HuH-7 (cell line): ENCODE data around the gene HDAC11.
"Not testable (repeated sequence)": the region's sequence is repeated elsewhere in the genome, so short reads cannot be mapped to it uniquely, and the experiment has no call there.

ENCODE experiments used
- DNase-seq: peaks from one replicate; pipeline ENCODE4 v3.0.0; 2011; ENCODE audit warnings: low spot score

Gene HDAC11

DNA sequence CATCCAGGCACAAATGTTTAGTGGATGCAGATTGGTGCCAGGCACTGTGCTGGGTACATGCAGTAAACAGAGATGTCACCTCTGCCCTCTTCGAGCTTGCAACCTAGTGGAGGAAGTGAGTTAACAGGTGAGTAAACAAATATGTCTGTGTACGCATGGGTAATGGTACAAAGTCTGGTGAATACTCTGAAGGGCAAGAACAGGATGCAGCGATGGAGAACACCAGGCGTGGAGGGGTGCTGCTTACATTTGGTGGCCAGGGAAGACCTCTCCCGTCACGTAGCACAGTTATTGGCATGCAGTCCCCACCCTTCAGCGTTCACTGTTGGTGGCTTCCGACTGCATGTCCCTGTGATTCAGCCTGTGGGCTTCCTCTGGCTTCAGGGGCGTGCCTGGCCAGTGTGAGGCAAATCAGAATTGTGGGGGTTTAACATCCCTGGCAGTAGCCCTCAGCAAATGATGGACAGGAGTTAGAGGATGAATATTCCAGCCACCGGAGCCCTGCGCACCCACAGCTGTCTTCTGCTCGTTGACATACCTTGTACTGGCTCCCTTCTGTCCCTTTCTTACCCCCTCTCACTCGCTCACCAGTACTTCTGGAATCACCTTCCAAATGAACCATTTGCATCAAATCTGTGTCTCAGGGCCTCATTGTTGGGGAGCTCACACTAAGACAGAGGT is 9.1 kb upstream of the HDAC11 start:
- DNase-seq = peak; percentile 74

DNA sequence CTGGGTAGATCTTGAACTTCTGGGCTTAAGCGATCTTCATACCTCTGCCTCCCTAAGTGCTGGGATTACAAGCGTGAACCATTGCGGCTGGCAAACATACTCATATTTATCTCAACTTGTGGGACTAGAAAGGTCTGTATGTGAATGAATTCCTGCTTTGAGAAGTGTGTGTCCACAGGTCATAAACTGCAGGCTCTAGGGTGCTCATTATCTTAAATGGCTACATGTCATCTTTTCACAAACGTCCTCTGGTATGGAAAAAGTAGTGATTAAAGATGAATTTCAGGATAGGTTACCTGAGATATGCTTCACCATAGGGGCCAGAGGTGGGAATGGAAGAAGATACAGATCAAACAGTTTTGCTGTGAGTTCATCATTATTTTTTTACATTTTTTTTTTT is 7.8 kb upstream of the HDAC11 start:
- no peak for DNase-seq

DNA sequence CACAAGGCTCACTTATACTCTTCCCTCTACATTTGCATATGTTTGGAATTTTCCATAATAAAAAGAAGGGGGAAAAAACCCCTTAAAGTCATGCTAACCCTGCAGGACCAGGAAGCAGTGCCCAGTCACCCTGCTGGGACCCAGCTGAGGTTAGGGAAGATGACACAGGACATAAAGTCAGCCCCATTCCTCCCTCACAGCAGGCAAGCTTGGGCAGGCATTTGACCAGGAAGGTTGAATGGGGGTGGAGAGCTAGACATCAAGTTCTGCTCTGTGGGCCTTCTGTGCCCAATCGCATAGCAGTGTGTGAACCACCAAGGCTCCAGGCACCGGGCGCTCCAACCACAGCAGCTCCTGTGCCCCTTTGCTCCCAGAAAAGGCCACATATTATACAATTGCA is 7.1 kb upstream of the HDAC11 start:
- no peak for DNase-seq

DNA sequence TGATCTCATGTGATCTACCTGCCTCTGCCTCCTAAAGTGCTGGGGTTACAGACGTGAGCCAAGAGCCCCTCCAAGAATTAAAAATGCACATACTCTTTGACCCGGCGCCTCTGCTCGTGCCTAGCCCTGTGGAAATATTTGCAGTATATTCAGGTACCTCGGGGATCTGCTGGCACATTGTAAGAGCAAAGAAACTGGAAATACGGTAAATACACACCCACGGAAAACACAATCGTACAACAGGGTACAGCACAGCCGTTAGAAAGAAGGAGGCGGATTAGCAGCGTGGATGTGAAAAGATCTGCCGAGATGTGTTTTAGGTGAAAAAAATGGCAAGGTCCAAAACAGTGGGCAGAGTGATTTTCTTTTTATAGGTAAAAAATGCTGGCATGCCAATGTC is 6.1 kb upstream of the HDAC11 start:
- DNase-seq = no peak

DNA sequence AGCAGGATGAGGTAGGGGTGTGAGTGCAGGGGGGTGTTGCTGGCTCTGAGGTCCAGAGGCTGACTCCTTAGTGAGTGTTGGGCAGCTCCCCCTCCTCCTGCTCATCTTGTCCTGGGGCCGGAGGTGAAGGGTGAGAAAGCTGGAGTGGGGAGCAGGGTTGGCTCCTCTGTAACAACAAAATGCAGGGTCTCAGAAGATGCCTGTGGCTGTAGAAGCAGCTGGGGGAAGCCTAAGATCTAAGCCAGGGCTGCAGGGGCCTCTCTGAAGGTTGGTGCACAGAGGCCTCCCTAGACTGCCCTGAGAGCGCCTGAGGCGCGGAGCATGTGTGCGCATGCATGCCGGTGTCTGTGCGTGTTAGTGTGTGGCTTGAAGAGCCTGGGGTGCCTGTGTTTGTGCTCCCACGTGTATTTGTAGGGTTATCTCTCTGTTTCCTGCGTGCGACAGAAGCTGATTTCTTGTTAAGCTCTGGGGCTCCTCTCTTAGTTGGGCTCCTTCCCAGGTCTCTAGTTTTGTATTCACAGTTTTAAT is 5.3 kb upstream of the HDAC11 start:
- DNase-seq = no peak

DNA sequence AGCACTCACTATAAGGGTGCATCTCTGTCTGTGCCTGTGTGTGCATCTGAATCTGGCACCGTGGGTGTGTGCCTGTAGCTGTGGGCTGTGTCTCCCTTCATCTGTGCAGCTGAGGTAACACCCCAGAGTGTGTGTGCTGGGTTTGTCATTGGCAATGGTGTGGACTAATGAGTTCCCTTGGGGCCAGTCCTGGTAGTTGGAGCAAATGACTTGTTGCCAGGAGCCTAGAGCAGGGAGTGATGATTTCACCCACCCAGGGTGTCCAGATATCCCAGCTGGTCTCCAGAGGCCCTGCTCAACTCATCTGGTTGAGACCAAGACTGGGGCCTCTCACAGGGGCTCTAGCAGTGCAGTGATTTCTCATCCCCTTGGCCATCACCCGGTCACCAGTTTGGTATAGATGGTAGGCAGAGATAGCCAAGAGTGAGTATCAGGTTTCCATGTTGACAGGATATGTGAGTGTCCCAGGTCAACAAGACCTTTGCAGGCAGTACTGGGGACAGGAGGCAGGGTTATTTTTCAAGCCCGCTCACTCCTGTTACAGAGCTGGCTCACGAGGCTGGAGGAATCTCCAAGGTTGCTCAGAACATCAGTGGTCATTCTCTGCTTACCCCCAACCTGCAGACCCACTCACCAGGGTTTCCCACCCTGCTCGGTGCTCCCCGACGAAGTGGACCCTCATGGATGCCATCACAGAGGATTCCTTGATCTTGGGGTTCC is 4.1 kb upstream of the HDAC11 start:
- peak; percentile 82 for DNase-seq

DNA sequence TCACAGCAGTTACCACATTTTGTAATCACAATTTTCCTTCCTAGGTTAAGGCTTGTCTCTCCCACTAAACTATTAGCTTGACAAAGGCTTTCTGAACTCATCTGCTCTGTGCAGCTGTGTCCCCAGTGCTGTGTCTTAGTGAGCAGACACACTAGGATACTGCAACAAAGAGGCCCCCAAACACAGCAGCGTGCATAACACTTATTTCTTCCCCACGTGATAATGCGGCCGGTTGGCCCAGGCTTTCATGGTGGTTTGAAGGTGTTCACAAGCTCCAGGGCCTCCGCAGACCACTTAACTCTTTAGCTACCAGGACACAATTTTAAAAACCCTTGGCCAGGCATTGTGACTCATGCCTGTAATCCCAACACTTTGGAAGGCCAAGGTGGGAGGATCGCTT is 2.2 kb upstream of the HDAC11 start:
- DNase-seq = no peak

DNA sequence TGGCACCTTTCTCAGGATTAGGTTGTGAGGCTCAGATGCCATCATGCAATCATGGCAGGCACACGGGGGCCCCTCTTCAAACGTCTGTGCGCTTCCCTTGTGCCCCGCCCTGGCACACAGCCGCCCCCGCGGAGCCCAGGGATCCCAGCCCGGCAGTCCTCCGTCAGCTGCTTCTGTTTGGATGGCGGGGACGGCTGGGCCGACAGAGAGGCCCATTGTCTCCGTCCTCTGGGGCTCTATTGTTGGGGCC is 849 bp upstream of the HDAC11 start:
- peak; percentile 72 for DNase-seq

DNA sequence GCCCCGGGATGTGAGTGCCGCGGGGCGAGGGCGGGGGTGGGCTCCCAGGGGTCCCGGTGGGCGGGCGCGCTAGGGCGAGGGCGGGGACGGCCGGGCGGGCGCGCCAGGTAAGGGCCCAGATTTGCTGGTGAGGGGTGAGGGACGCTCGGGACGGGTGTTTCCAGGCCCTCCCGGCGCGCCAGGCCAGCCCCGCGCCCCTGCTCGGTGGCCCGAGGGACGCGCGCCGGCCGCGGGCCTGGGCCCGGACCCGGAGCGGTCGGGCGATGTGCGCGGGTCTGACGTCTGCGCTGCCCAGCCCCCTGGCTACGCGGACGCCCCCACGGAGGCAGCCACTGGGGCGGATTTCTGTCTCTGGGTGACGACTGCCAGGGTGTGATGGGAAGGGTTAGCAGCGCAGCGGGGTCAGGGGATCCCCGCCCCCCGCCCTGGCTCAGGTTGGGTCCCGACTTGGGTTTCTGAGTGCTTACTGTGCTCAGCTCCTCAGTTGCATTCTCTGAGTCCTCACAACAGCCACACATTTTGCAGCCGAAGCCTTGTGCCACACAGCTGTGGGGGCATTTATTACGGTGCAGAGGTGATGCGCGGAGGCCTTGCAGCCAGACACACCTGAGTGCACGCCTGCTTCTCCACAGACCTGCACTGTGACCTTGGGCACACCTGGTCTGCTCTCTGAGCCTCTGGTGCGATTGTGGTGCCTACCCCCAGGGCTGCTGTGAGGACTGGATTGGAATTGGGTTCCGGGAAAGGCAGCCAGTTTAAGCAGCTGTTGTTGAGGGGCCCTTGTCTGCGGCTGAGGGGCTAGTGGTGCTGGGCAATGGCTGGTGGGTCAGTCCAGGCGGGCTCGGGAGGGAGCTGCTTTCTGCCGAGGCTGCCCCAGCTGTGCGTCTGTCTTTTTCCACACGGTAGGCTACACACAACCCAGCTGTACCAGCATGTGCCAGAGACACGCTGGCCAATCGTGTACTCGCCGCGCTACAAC is 523 bp downstream of the HDAC11 start:
- no peak for DNase-seq

DNA sequence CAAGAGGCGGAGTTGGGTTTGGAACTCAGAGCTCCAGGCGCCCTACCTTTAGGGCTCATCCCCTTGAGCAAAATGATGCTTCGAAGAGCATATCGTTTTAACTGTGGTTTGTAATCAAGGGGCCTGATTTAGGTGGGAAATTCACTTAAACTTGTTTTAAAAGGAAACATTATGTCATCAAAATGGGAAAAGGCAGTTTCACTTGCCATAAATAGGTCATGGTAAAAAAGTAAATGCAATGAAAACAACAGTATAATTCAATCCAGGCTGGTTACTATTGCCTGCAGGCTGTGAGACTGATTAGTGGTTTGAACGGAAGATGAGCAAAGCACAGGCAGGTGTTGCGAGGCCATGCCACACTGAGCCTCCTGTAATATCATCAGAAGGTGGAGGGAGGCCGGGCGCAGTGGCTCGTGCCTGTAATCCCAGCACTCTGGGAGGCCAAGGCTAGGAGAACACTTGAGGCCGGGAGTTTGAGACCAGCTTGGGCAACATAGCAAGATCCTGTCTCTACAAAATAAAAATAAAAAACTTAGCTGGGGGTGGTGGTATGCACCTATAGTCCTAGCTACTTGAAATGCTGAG is 2.1 kb downstream of the HDAC11 start:
- no peak for DNase-seq

DNA sequence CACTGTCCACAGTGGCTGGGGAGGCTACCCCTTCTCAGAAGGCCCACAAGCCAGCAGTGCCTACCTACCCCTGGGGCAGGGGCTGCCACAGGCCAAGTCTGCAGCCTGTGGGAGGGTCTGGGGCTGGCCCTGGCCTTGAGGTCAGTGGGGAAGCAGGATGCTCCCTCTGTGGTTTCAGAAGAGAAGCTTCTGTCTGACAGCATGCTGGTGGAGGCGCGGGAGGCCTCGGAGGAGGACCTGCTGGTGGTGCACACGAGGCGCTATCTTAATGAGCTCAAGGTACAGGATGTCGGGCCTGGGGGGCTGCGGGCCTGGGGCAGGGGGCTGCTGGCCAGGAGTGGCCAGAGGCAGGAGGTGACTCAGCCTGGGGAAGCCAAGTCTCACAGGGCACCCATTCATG is 3.2 kb downstream of the HDAC11 start:
- DNase-seq = no peak

DNA sequence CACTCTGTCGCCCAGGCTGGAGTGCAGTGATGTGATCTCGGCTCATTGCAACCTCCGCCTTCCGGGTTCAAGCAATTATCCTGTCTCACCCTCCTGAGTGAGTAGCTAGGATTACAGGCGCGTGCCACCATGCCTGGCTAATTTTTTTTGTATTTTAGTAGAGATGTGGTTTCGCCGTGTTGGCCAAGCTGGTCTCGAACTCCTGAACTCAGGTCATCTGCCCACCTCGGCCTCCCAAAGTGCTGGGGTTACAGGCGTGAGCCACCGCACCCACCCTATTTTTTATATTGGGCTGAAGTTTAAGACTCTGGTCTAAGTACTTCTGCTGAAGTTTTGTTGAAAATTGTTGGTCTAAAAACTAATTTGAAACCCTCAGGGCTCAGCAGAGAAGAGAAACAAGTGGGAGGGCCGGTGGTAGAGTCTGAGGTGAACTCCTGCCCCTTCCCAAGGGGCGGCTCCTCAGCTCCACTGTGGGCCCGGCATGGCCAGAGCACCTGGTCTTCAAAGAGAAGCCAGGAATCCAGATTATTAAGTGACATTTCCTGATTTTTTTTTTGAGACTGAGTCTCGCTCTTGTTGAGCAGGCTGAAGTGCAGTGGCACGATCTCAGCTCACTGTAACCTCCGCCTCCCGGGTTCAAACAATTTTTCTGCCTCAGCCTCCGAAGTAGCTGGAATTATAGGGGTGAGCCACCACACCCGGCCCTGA is 4.0 kb downstream of the HDAC11 start:
- no peak for DNase-seq

DNA sequence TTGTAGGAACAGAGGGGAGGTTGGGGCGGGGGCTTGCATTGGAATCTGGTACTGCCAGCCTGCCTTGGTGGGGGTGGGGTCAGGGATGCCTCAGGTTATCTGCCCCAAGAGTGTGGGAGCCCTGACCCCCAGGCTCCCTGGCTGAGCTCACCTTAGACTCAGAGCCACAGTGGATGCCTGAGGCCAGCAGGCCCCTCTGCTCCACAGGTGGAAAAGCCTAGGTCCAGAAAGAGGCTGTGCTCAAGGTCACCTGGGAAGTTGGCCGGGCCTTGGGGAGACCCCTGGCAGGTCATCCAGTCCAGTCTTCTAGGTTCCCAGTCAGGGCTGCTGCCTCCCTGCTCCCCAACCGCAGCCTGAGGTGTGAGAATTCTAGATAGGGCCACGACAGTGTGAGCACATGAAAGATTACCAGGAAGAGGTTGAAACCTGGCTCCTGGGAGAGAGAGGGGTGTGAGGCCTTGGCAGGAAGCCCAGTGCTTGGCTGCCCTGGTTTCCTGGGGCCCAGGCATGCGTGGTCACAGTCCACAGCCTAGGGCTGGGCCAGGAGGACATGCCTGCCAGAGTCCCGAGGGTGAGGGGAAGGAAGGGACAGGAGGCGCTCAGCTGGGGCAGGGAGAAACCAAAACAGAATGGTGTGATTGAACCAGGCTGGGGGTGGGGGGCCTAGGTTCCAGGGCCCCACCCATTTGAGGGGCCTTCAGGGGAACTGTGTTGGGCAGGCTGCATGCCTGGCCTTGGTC is 4.9 kb downstream of the HDAC11 start:
- DNase-seq = peak; percentile 92

DNA sequence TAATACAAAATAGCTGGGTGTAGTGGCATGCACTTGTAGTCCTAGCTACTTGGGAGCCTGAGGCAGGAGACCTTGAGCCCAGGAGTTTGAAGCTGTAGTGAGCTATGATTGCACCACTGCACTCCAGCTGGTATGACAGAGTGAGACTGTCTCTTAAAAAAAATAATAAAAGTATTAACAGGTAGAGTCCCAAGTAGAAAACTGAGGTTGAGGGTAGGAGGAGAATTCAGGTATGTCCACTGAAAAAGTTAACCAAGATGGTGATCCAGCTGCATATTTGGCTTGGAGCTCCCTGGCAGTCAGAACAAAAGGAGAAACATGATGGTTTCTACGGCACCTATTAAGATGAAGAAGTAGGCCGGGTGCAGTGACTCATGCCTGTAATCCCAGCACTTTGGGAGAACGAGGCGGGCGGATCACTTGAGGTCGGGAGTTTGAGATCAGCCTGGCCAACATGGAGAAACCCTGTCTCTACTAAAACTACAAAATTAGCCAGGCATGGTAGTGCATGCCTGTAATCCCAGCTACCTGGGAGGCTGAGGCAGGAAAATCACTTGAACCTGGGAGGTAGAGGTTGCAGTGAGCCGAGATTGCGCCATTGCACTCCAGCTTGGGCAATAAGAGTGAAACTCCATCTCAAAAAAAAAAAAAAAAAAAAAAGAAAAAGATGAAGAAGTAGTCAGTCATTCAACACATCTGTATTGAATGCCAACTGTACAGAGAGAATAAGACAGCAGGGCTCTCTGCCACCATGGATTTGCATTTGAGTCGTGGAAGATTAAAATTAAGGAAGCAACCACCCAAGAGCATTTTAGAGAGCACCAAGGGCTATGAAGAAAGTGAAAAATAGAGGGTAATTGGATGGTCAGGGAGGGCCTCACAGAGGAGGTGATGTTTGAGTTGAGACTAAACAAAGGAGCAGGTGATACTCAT is 5.8 kb downstream of the HDAC11 start:
- DNase-seq = not testable (repeated sequence)

DNA sequence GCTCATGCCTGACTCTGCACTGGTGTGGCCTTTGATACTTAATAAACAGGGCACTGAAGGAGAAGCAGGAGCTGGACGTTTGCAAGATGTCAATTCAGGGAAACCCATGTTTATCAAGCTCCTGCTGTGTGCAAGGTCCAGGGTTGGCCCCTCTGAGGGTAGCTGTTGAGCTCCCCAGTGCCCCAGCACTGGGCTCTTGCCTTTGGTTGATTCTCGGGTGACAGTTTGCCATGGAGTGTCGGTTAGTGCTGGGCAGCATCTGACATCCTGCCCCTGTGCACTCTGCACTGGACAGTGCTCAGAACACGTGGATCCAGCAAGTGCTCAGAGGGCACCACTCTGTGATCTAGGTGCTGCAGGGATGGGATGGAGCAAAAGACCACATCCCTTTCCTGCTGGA is 7.3 kb downstream of the HDAC11 start:
- DNase-seq = no peak

DNA sequence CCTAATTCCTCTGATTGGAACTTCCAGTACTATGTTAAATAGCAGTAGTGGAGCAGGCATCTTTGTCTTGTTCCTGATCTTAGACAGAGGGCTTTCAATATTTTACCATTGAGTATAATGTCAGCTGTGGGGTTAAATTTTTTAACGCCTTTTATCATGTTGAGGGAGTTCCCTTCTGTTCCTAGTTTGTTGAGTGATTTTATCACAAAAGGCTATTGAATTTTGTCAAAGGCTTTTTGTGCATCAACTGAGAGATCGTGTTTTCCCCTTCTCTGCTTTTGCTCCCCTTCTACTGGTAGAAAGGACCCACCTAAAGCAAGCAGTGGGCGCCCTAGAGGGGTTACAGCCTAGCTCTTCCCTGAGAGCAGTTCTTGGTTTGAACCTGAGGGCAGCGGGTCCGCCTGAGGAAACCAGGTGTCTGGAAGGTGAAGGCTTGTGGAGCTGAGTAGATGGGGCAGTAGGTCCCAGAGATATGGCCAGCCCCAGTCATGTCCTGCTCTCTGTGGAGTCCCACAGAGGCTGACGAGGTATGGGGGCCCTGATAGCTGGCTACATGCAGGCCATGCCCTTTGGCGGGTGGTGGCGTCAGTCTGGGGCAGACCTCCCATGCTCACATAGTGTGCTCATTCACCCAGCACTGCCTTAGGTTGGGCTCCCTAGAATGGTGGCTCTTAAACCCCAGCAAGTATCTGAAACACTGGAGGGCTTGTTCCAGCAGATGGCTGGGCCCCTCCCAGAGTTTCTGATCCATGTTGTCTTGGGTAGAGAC is 11.3 kb downstream of the HDAC11 start:
- no peak for DNase-seq

DNA sequence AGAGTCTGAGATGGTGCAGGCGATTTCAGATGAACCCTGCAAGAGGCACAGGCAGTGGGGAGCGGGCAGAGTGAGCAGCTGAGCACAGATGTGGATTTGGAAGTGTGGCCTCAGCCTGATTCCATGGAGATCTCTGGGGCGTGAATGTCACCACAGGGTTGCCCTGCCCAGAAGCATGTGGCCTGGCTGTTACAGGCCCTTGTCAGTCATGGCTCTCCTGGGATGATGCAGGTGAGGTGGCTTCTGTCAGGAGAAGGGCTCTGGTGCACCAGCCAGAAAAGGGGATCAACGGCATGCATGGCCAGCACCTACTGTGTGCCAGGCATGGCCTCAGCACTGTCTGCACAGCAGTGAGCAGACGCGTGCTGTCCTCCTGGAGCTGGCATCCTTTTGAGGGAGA is 11.9 kb downstream of the HDAC11 start:
- no peak for DNase-seq

DNA sequence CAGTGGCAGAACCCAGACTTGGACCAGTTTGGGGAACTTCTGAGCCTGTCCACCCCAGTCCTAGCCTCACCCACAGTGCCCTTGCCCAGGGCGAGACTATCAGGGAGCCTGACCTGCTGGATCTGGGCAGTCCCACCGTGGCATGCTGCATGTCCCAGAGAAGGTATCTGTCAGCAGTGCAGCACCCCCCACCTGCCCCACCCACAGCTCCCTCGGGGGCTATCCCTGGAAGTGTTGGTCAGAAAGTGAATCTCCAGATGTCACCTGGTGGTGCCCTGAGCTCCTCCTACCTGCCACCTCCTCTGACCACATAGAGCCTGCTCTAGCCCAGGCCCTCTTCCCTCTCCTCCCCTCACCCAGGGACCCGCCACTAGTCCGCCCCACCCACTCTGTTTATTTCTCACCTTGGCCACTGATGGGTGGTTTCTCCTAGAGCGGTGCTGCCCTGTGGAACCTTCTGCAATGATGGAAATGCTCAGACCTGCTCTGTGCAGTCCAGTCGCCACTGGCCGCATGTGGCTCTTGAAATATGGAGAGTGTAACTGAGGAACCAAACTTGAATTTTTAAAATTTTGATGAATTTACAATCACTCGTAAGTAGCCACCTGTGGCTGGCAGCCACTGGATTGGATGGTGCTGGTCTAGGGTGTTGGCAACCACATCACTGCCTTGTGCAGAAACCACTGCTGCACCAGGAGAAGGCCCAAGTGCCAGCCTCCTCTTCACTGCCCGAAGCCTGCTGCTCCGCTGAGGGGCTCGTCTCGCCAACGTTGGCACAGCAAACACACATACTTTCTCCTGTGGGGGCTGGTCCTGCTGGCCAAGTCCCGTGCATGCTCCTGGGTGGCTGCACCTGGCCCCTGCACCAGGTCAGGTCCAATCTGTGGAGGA is 13.1 kb downstream of the HDAC11 start:
- DNase-seq = no peak
